ENCODE data around the gene TP73. TPM values are rescaled to one million over a fixed set of nuclear protein-coding genes. Genes with fewer than 3 reads are reported as not detected.

Gene TP73
- total RNA-seq, 1 experiment from 2014 or later = 0.82 TPM

DNA sequence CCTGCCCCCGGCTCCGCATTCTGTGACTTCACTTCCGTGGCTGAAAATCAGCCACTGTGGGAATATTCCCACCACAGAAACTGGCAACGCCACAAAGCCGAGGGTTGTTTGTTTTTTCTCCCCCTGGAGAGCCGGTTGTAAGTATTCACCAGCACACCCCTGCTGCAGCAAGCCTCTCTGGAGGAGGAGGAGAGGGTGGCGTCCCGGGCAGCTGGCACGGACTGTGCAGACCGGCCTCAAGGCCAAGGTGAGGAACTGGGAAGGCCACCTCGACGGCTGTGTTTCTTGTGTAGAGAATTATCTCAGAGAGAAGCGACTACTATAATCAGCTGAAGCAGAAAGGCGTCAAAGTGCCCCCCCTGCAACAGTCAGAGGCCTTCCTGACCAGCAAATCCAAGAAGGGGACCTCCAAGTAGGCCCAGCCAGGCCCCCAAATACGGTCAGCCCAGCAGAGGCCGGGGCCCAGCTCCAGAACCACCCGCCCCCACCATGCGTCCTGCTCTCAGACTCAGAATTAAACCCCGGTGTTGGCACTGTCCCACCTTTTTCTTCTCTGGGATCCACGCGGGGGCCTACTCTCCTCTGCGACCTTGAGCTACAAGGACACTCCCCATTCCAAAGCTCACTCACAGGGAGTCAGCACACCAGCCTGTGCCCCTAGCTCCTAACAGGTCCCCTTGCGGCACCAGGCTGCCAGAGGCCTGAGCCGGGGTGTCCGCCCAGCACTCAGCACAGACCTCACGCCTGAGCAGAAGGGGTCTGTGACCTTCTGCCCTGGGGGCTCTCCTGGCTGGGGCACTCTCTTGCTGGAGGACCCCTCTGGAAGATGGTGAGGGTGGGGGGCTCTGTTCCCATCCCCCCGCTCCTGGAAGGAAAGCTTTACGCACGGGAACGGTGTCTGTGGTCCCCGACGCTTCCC, 119.1 kb downstream of the TP73 start:
- no peaks in the 10 kb centered on the region for H3K4me1 Mint-ChIP-seq (ENCODE audit: insufficient read depth, unreplicated experiment)
- intact Hi-C loops (cut with micrococcal nuclease) = no loop called here
- H3K27me3 Mint-ChIP-seq (ENCODE audit: insufficient read depth, unreplicated experiment) = peaks cover 2% of the 10 kb centered on the region
- no peaks in the 10 kb centered on the region for H3K36me3 Mint-ChIP-seq (ENCODE audit: insufficient read depth, unreplicated experiment)
- ChIA-PET POLR2A (no interaction called here), CTCF (interaction anchor here (1.4 kb wide), 1 partner anchor 23 kb away, joined by 4 read pairs; no protein-coding TSS in a partner anchor)
- H3K27ac Mint-ChIP-seq (ENCODE audit: low read depth, unreplicated experiment) = no peak overlapping the region
- no TSS peak for BruUV-seq (replicated peaks)
- DNase-seq (ENCODE audit: unreplicated experiment) = no peak
- peak overlapping the region; percentile 62 for H3K4me3 Mint-ChIP-seq (ENCODE audit: unreplicated experiment)
- no peaks in the 10 kb centered on the region for H3K9me3 Mint-ChIP-seq (ENCODE audit: unreplicated experiment)
- TF ChIP-seq, protein P1, sequence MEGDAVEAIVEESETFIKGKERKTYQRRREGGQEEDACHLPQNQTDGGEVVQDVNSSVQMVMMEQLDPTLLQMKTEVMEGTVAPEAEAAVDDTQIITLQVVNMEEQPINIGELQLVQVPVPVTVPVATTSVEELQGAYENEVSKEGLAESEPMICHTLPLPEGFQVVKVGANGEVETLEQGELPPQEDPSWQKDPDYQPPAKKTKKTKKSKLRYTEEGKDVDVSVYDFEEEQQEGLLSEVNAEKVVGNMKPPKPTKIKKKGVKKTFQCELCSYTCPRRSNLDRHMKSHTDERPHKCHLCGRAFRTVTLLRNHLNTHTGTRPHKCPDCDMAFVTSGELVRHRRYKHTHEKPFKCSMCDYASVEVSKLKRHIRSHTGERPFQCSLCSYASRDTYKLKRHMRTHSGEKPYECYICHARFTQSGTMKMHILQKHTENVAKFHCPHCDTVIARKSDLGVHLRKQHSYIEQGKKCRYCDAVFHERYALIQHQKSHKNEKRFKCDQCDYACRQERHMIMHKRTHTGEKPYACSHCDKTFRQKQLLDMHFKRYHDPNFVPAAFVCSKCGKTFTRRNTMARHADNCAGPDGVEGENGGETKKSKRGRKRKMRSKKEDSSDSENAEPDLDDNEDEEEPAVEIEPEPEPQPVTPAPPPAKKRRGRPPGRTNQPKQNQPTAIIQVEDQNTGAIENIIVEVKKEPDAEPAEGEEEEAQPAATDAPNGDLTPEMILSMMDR (IDR thresholded peaks at IDR 0.05; ENCODE audit: unreplicated experiment) = no peak

DNA sequence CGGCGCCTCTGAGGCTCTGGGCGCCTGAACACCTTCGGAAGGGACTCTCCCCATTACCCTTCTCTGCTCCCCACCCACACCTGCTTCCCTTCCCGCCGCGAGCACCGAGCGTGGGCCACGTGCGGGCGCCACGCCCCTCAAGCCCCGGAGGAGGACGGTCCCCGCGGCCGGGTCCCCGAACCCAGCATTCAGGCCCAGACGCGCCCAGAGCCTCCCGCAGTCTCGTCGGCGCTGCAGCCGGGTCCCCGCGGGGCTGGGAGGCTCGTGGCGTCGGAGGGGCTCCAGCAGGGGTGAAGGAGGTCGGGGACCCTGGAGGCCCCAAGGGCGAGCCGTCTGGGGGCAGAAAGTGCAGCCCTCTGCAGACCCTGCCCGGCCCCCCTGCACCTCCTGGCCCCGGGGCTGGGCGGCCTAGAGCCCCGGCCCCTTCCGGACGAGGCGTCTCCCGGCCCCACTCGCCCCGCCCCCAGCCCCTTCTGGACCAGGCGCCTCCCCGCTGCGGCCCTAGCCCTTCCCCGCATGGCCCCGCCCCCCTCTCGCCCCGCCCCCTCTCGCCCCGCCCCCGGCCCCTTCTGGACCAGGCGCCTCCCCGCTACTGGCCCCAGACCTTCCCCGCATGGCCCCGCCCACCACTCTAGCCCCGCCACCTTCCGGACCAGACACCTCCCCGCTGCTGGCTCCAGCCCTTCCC, 119.9 kb downstream of the TP73 start:
- H3K27ac Mint-ChIP-seq (ENCODE audit: low read depth, unreplicated experiment) = no peak overlapping the region
- ChIA-PET POLR2A (no interaction called here), CTCF (no interaction called here)
- no peaks in the 10 kb centered on the region for H3K36me3 Mint-ChIP-seq (ENCODE audit: insufficient read depth, unreplicated experiment)
- TF ChIP-seq, protein P1 (IDR thresholded peaks at IDR 0.05; ENCODE audit: unreplicated experiment) = no peak
- peak; percentile 81 for DNase-seq (ENCODE audit: unreplicated experiment)
- H3K4me3 Mint-ChIP-seq (ENCODE audit: unreplicated experiment) = peak overlapping the region; percentile 62
- no peaks in the 10 kb centered on the region for H3K27me3 Mint-ChIP-seq (ENCODE audit: insufficient read depth, unreplicated experiment)
- no peaks in the 10 kb centered on the region for H3K9me3 Mint-ChIP-seq (ENCODE audit: unreplicated experiment)
- intact Hi-C loops (cut with micrococcal nuclease) = no loop called here
- no peaks in the 10 kb centered on the region for H3K4me1 Mint-ChIP-seq (ENCODE audit: insufficient read depth, unreplicated experiment)
- no TSS peak for BruUV-seq (replicated peaks)

DNA sequence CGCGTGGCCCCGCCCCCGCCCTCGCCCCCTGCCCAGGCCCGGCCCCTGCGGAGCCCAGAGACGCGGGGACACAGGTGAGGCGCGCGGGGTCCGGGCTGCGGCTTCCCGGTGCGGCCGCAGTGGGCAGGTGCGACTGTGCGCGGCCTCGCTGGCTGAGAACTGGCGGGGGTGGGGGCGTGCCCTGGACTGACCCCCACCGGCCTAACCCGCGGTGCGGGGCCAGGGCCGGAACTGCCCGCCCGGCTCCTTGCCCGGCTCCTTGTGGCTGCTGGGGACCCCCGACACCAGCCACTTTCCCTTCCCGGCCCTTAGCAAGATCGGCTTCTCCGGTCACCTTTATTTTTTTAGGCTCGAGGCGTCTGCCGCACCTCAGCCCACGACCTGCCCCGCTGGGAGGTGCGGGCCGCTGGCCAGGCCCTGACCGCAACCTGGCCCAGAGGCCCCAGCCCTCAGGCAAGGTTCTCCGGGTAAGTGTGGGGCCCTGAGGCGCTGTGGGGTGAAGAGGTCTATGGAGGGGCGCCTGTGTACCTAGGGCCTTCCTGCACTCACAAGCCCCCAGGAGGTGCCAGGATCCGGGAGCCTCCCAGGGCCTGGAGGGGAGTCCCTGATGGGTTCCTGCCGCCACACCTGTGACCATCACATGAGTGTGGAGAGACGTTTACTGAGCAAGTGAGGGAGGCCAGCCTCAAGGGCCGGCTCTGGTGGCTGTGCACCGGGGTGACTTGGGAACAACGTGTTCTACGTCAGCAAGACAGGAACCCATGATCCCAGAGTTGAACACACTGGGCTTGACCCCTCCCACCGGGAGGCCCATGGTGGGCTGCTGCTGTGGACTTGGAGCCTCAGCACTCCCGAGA, 120.6 kb downstream of the TP73 start, which contains the start of gene SMIM1:
TSS of gene SMIM1 (plus strand) at position 35 of the 857 bp plus-strand sequence. CDS start 2,625 bp downstream, outside the sequence.
- BruUV-seq (replicated peaks) = no TSS peak
- H3K27ac Mint-ChIP-seq (ENCODE audit: low read depth, unreplicated experiment) = no peak within 1 kb of the TSS
- CTCF ChIA-PET = no interaction called here
- TF ChIP-seq, protein P1 (IDR thresholded peaks at IDR 0.05; ENCODE audit: unreplicated experiment) = no peak
- no peaks in the 10 kb centered on the region for H3K36me3 Mint-ChIP-seq (ENCODE audit: insufficient read depth, unreplicated experiment)
- intact Hi-C loops (cut with micrococcal nuclease) = no loop called here
- H3K4me1 Mint-ChIP-seq (ENCODE audit: insufficient read depth, unreplicated experiment) = no peaks in the 10 kb centered on the region
- H3K27me3 Mint-ChIP-seq (ENCODE audit: insufficient read depth, unreplicated experiment) = no peaks in the 10 kb centered on the region
- H3K9me3 Mint-ChIP-seq (ENCODE audit: unreplicated experiment) = no peaks in the 10 kb centered on the region
- peak within 1 kb of the TSS; percentile 62 for H3K4me3 Mint-ChIP-seq (ENCODE audit: unreplicated experiment)
- POLR2A ChIA-PET = interaction anchor here (1.5 kb wide), 1 partner anchor 24 kb away, joined by 8 read pairs; the partner anchor contains the start of gene LRRC47
- no peak for DNase-seq (ENCODE audit: unreplicated experiment)
